GM12873 (cell line): ENCODE measurements around the gene GABPA.

Experiments
- CTCF ChIP-seq: IDR thresholded peaks from 2 replicates; pipeline ENCODE4 v1.5.1; 2012; ENCODE audit warnings: low read depth, mild to moderate bottlenecking, moderate library complexity, low read length, control low read depth; ENCODE audit not compliant: insufficient read depth; ENCODE audit errors: missing control alignments

GABPA gene

DNA sequence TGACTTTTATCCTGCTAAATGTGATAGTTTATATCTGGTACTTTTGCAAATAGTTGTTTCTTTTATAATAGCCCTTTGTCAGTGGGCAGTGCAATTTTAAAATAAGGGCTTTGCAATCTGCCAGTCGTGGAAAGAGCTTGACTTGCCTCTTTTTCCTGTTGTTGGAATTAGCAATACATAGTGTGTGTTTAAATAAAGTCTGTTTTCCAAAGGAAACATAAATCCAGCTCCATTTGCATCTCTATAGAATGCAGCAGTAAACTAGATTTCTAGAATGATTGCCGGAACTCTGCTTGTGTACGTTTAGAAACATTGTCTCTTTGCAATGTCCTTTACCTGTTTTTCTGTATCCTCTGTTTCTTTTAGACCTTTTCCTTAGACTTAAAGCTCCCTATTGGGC, 33.1 kb downstream of the GABPA start:
- no peak for TF ChIP-seq CTCF

- no peak for TF ChIP-seq CTCF
Observed at GRCh38 chr21:25772686-25773085, 37.9 kb downstream of the GABPA start.

DNA sequence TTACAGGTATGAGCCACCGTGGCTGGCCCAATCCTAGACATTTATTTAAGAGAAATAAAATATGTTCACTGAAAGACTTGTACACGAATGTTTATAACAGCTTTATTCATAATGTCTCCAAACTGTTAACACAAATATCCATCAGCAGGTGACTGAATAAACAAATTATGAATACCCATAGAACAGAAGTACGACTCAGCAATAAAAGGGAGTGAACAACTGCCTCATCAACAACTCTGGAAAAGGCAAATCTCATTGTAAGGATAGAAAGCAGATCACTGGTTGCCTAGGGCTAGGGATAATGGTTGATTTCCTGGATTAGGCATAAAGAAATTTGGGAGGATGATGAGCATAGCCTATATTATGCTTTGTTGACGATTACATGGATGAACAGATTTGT, 41.7 kb downstream of the GABPA start:
- TF ChIP-seq CTCF, result no peak

- TF ChIP-seq CTCF, result no peak
Observed at GRCh38 chr21:25788677-25789076, 53.9 kb downstream of the GABPA start.

DNA sequence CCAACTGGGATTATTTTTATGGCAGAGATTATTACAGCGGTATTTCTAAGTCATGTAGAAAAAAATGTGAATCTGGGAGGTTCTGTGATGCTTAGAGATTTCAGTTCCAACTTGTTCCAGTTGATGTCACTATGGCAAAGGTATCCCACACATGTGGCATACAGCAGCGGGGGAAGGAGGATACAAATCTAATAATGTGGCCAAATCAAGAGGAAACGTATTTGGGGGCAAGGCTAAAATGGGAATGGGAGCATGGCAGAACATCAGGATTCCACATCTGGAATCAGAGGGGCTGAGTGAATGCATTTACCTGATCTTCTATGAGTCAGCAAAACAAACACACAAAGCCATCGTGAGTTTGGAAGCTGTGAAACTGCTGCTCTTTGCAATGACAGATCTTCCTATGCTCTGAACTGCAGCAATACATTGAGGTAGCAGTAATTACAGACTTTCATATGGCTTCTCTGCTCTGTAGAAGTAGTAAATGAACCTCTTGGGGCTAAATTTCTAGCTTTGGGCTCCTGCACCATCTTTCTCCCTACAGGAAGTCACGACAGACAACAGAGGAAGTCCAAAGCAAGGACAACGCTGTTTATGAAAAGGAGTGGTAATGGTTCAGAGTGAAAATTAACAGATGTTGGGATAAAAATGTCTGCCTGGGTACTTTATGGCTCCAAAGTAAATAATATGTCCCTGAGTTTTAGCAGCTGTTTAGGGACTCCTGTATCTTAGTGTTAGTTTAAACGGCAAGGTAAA, 55.5 kb downstream of the GABPA start:
- peak; percentile 42 for TF ChIP-seq CTCF

GRCh38 chr21:25790878-25791204, 56.1 kb downstream of the GABPA start:
- no peak for TF ChIP-seq CTCF

DNA sequence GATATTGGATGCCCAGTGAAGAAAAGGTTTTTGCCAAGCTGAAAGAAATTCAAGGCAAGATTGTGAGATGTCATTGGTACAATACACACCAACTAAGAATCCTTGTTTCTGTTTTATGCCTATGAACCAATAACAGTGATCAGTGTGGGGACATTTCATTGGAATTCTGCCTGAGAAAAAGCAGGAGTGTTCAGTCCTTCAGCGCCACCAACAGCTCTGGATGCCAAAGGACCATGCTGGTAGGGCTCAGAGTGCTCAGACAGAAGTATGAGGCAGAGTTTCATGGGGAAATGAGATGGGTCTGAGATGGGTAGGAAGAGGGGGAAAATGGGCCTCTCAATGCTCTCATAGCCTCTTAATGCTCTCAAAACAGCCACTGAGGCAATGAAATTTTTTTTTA, 56.5 kb downstream of the GABPA start:
- TF ChIP-seq CTCF, result no peak
